ENCODE measurements around the gene RFX4.

RFX4 gene

GRCh38 chr12:106804668-106805067 is 221.9 kb downstream of the RFX4 start:
- DNase-seq (ENCODE audit: low read depth, low spot score) = no peak
